ENCODE data around the gene TPCN1. TPM values are rescaled to one million over a fixed set of nuclear protein-coding genes. Genes with fewer than 3 reads are reported as not detected.

The TPCN1 gene
- total RNA-seq, 3 donors from 2014 or later, result 46.9 to 71.7 (median 59.5) TPM

- DNase-seq (ENCODE audit: low spot score in 2 of 2), result no peak
- H3K9me3 ChIP-seq, result no peaks in the 10 kb centered on the region
- no peak overlapping the region for H3K27ac ChIP-seq
- intact Hi-C loops (cut with DNase I; ENCODE audit: low total_unique reads), result no loop called here
- H3K4me3 ChIP-seq, result no peak overlapping the region
- H3K4me1 ChIP-seq, result no peaks in the 10 kb centered on the region
- H3K36me3 ChIP-seq, result no peaks in the 10 kb centered on the region
- no peaks in the 10 kb centered on the region for H3K27me3 ChIP-seq
- TF ChIP-seq POLR2A (IDR thresholded peaks at IDR 0.05) (no peak), CTCF (IDR thresholded peaks at IDR 0.05) (no peak), POLR2AphosphoS5 (IDR thresholded peaks at IDR 0.05) (no peak)
These were observed 21.1 kb upstream of the TPCN1 start for GRCh38 chr12:113200021-113200797.

- H3K27ac ChIP-seq, result no peak overlapping the region
- no peak for DNase-seq (ENCODE audit: low spot score in 2 of 2)
- intact Hi-C loops (cut with DNase I; ENCODE audit: low total_unique reads), result no loop called here
- no peaks in the 10 kb centered on the region for H3K9me3 ChIP-seq
- TF ChIP-seq CTCF (IDR thresholded peaks at IDR 0.05) (no peak), POLR2A (IDR thresholded peaks at IDR 0.05) (no peak), POLR2AphosphoS5 (IDR thresholded peaks at IDR 0.05) (no peak)
- no peak overlapping the region for H3K4me3 ChIP-seq
- no peaks in the 10 kb centered on the region for H3K36me3 ChIP-seq
- H3K4me1 ChIP-seq, result no peaks in the 10 kb centered on the region
- no peaks in the 10 kb centered on the region for H3K27me3 ChIP-seq
These were observed 19.8 kb upstream of the TPCN1 start for GRCh38 chr12:113201187-113202177.

GRCh38 chr12:113202300-113203075, 18.8 kb upstream of the TPCN1 start:
- TF ChIP-seq POLR2A (IDR thresholded peaks at IDR 0.05), result no peak
- TF ChIP-seq CTCF (IDR thresholded peaks at IDR 0.05), result no peak
- no peak for TF ChIP-seq POLR2AphosphoS5 (IDR thresholded peaks at IDR 0.05)
- H3K27me3 ChIP-seq, result no peaks in the 10 kb centered on the region
- H3K4me1 ChIP-seq, result no peaks in the 10 kb centered on the region
- H3K9me3 ChIP-seq, result no peaks in the 10 kb centered on the region
- no peak for DNase-seq (ENCODE audit: low spot score in 2 of 2)
- H3K4me3 ChIP-seq, result no peak overlapping the region
- H3K36me3 ChIP-seq, result no peaks in the 10 kb centered on the region
- H3K27ac ChIP-seq, result no peak overlapping the region
- intact Hi-C loops (cut with DNase I; ENCODE audit: low total_unique reads), result no loop called here

- intact Hi-C loops (cut with DNase I; ENCODE audit: low total_unique reads), result no loop called here
- no peaks in the 10 kb centered on the region for H3K4me1 ChIP-seq
- H3K27ac ChIP-seq, result no peak overlapping the region
- H3K27me3 ChIP-seq, result no peaks in the 10 kb centered on the region
- H3K4me3 ChIP-seq, result no peak overlapping the region
- H3K36me3 ChIP-seq, result no peaks in the 10 kb centered on the region
- TF ChIP-seq CTCF (IDR thresholded peaks at IDR 0.05) (no peak), POLR2A (IDR thresholded peaks at IDR 0.05) (no peak), POLR2AphosphoS5 (IDR thresholded peaks at IDR 0.05) (no peak)
- DNase-seq (ENCODE audit: low spot score in 2 of 2), result no peak
- no peaks in the 10 kb centered on the region for H3K9me3 ChIP-seq
These were observed 17.2 kb upstream of the TPCN1 start for GRCh38 chr12:113203852-113204760.

Data from breast epithelium (tissue), 4 donors.